A549 (cell line): ENCODE data around the gene FGF14. TPM values are rescaled to one million over a fixed set of nuclear protein-coding genes. Genes with fewer than 3 reads are reported as not detected.

Experiments
- ATAC-seq, 2 experiments: fragments of 200-7000 bp in 1 of 2; fragments of >200 bp in 1 of 2; cut with Nextera tagmentation in 1 of 2; cut with Tn5 transposase in 1 of 2; 3 replicates each; pipeline versions ENCODE4 v1.8.0 to v1.9.1; 2018 to 2020; ENCODE audit warnings: mild to moderate bottlenecking in 1 of 2, moderate library complexity in 1 of 2
- CTCF ChIA-PET: fragments of 300-600 bp; sonication (Branson Sonifier 250); formaldehyde crosslinking; extraction: SDS; loops from one replicate; lab custom pipeline; 2021; ENCODE audit warnings: antibody characterized with exemption, inconsistent platforms; lab: Yijun Ruan, JAX
- POLR2A ChIA-PET: fragments of 350-600 bp; formaldehyde crosslinking; extraction: SDS; loops from one replicate; lab custom pipeline; 2021; ENCODE audit warnings: antibody characterized with exemption, inconsistent platforms; lab: Yijun Ruan, JAX
- DNase-seq, 2 experiments: peaks; one replicate each; pipeline versions ENCODE4 v3.0.0 to v3.0.0-alpha.2; 2011 to 2016; ENCODE audit warnings: low read depth in 1 of 2, low spot score in 1 of 2
- FAIRE-seq: peaks from 2 replicates; lab custom pipeline; 2011; peaks lifted over from hg19 to GRCh38; lab: Jason Lieb, UNC
- H3K27ac ChIP-seq, 2 experiments: fragments of >200 bp; sonication (Bioruptor Twin); formaldehyde crosslinking; 3 replicates each; pipeline ENCODE4 v1.5.1; 2016 to 2017
- H3K4me1 ChIP-seq: fragments of >200 bp; sonication (Bioruptor Twin); formaldehyde crosslinking; 3 replicates; pipeline ENCODE4 v1.6.1; 2016
- H3K4me2 ChIP-seq: fragments of >200 bp; sonication (Bioruptor Twin); formaldehyde crosslinking; 3 replicates; pipeline ENCODE4 v1.6.1; 2016
- H3K4me3 ChIP-seq: fragments of >200 bp; sonication (Bioruptor Twin); formaldehyde crosslinking; 3 replicates; pipeline ENCODE4 v1.5.1; 2016
- H3K9me3 ChIP-seq: fragments of >200 bp; sonication (Bioruptor Twin); formaldehyde crosslinking; 3 replicates; pipeline ENCODE4 v1.6.1; 2016
- BHLHE40 ChIP-seq: IDR thresholded peaks from 2 replicates; pipeline ENCODE4 v1.6.1; 2012; ENCODE audit warnings: low read depth, low read length, inconsistent platforms
- CBX2 ChIP-seq: fragments of 200-600 bp; sonication (generic); IDR thresholded peaks from 2 replicates; pipeline ENCODE4 v1.6.1; 2016; ENCODE audit warnings: low read depth, mild to moderate bottlenecking, borderline replicate concordance
- CBX8 ChIP-seq: fragments of 200-600 bp; sonication (generic); IDR thresholded peaks from 2 replicates; pipeline ENCODE4 v1.6.1; 2016
- ESRRA ChIP-seq: fragments of 150-350 bp; IDR thresholded peaks from 2 replicates; pipeline ENCODE4 v1.6.1; 2014; ENCODE audit warnings: mild to moderate bottlenecking, low read length, borderline replicate concordance
- FOSL2 ChIP-seq, 2 experiments: fragments of 450-650 bp in 1 of 2; fragments of >200 bp in 1 of 2; sonication (Bioruptor Twin) in 1 of 2; formaldehyde crosslinking; IDR thresholded peaks; 2 replicates each; pipeline versions ENCODE4 v1.5.0 to v1.6.1; 2016 to 2020; ENCODE audit warnings: mild to moderate bottlenecking in 1 of 2, moderate library complexity in 1 of 2
- FOXS1 ChIP-seq: fragments of 250-450 bp; sonication (Bioruptor Pico); IDR thresholded peaks from 2 replicates; pipeline ENCODE4 v1.5.0; 2020; ENCODE audit warnings: mild to moderate bottlenecking, moderate library complexity
- GATA3 ChIP-seq: IDR thresholded peaks from 2 replicates; pipeline ENCODE4 v1.6.1; 2012; ENCODE audit warnings: borderline replicate concordance
- HOXA7 ChIP-seq: fragments of 250-450 bp; sonication (Bioruptor Pico); IDR thresholded peaks from 2 replicates; pipeline ENCODE4 v1.5.0; 2020; ENCODE audit warnings: mild to moderate bottlenecking, moderate library complexity
- JUNB ChIP-seq: fragments of >200 bp; sonication (Bioruptor Twin); formaldehyde crosslinking; IDR thresholded peaks from 2 replicates; pipeline ENCODE4 v1.6.1; 2016
- MAFK ChIP-seq: fragments of 450-650 bp; IDR thresholded peaks from 2 replicates; pipeline ENCODE4 v1.6.1; 2014; ENCODE audit not compliant: partially characterized antibody
- MAZ ChIP-seq: fragments of 150-350 bp; IDR thresholded peaks from 2 replicates; pipeline ENCODE4 v1.6.1; 2014; ENCODE audit warnings: antibody characterized with exemption, low read depth, low read length, borderline replicate concordance
- NR3C1 ChIP-seq: fragments of >200 bp; sonication (Bioruptor Twin); formaldehyde crosslinking; IDR thresholded peaks from 3 replicates; pipeline ENCODE4 v1.6.1; 2017
- PHF8 ChIP-seq: fragments of 200-600 bp; sonication (generic); IDR thresholded peaks from 2 replicates; pipeline ENCODE4 v1.6.1; 2016; ENCODE audit warnings: low read depth, mild to moderate bottlenecking, antibody characterized with exemption, moderate library complexity, borderline replicate concordance
- POLR2A ChIP-seq: IDR thresholded peaks from 2 replicates; pipeline ENCODE4 v1.6.1; 2012; ENCODE audit warnings: mild to moderate bottlenecking, low read length
- POLR2AphosphoS2 ChIP-seq: conservative IDR thresholded peaks from 2 replicates; pipeline ENCODE4 v1.6.1; 2012; ENCODE audit warnings: low read length, improper control_type of control experiment, inconsistent platforms
- RARB ChIP-seq: fragments of 250-450 bp; sonication (Bioruptor Pico); IDR thresholded peaks from 2 replicates; pipeline ENCODE4 v1.8.0; 2021; ENCODE audit warnings: mild to moderate bottlenecking, moderate library complexity
- RNF2 ChIP-seq: fragments of 200-600 bp; sonication (generic); IDR thresholded peaks from 2 replicates; pipeline ENCODE4 v1.6.1; 2016; ENCODE audit warnings: low read depth, mild to moderate bottlenecking, antibody characterized with exemption, moderate library complexity, borderline replicate concordance
- SMC3 ChIP-seq: fragments of >200 bp; sonication (Bioruptor Twin); formaldehyde crosslinking; IDR thresholded peaks from 3 replicates; pipeline ENCODE4 v1.6.1; 2018; ENCODE audit warnings: inconsistent platforms
- TFCP2L1 ChIP-seq: fragments of 250-450 bp; sonication (Bioruptor Pico); IDR thresholded peaks from 2 replicates; pipeline ENCODE4 v1.5.0; 2021; ENCODE audit warnings: mild to moderate bottlenecking
- ZC3H11A ChIP-seq: fragments of 450-650 bp; IDR thresholded peaks from 2 replicates; pipeline ENCODE4 v1.6.1; 2014; ENCODE audit warnings: antibody characterized with exemption, mild to moderate bottlenecking
- ZFP36 ChIP-seq: fragments of 450-650 bp; IDR thresholded peaks from 2 replicates; pipeline ENCODE4 v1.6.1; 2014; ENCODE audit warnings: borderline replicate concordance; ENCODE audit not compliant: partially characterized antibody
- ZNF302 ChIP-seq: fragments of 250-450 bp; sonication (Bioruptor Pico); IDR thresholded peaks from 2 replicates; pipeline ENCODE4 v1.9.0; 2021; ENCODE audit warnings: inconsistent platforms, mild to moderate bottlenecking, moderate library complexity
- ZSCAN20 ChIP-seq: fragments of 250-450 bp; sonication (Bioruptor Pico); IDR thresholded peaks from 2 replicates; pipeline ENCODE4 v1.8.0; 2022; ENCODE audit warnings: mild to moderate bottlenecking, moderate library complexity
- WGBS: methylation state at CpG from one replicate; pipeline ENCODE4 v1.1.6; 2017; ENCODE audit errors: missing lambda C conversion rate; 5-methylcytosine and 5-hydroxymethylcytosine counted together
- polyA plus RNA-seq, 4 experiments: library from polyadenylated mRNA; depleted of rRNA in 3 of 4; stranded (reverse); fragments of >200 nt; fragmentation: RNase III in 1 of 4; extraction: RNeasy Plus Mini Kit Qiagen cat#74134 plus additional on column Dnase treatment in 1 of 4; gene quantifications; 2 replicates in 3 of 4; 3 replicates in 1 of 4; pipeline ENCODE4 v1.2.3, GENCODE V29; 2011 to 2017
- TF ChIP-seq, protein P1 (sequence below): fragments of >200 bp; sonication (Bioruptor Twin); formaldehyde crosslinking; IDR thresholded peaks from 3 replicates; pipeline ENCODE4 v1.6.1; 2016
- TF ChIP-seq, protein P2 (sequence below): fragments of 450-650 bp; IDR thresholded peaks from 2 replicates; pipeline ENCODE4 v1.6.1; 2014; ENCODE audit warnings: antibody characterized with exemption
- TF ChIP-seq, protein P3 (sequence below): fragments of 250-450 bp; sonication (Bioruptor Pico); IDR thresholded peaks from 2 replicates; pipeline ENCODE4 v1.5.0; 2021; ENCODE audit warnings: mild to moderate bottlenecking, moderate library complexity, borderline replicate concordance

The FGF14 gene
- polyA plus RNA-seq, 2 of the 4 experiments (the other 2 are of a cell fraction): not detected

DNA sequence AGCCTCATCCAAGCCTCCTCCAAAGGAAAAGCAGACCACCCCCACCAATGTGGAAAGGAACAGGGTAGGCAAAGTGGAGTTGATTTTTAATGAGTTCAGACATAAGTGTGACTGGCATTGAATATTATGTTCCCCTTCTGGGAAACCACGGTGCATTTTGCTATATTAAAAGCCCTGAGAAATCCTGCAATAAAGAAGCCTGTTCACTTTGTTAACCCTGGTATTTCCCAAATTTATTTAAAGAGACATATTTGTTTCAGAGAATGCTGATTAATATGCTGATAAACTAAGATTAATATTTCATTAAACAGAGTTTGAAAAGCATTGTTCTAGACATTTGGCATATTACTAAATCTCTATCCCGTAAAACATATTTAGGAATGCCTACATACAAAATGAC is 151.4 kb downstream of the FGF14 start:
- POLR2A ChIA-PET: no interaction called here

DNA sequence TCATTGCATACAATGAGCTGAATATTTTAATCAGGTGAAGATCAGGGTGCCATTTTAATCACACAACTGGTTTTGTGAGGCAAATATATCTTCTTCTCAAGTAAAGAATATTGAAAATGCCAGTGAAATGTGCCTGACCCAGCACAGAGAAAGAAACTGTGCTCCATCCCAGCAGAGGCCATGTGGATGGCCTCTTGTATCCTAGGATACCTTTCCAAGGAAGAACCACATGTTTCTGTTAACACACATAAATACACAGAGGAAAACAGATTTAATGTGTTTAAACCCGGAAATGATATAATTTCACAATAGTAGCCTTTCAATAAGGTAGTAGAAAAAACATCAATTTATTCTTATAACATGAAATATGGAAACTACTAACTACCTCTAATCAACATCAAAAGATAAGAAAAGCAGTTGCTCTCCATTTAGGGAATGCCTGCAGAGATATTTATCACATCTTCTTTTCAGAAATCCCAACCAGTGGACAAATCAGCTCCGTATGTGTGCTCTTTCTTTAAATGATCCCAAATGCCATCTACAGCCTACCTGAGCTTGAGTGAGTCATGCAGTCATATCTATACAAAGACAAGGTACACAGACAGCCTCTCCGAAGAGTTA is 157.1 kb downstream of the FGF14 start:
- WGBS: 2% methylated on average over 3 of the region's 3 CpGs
- H3K27ac ChIP-seq: no peak overlapping the region
- no peaks in the 10 kb centered on the region for H3K4me1 ChIP-seq
- POLR2A ChIA-PET: no interaction called here
- no peaks in the 10 kb centered on the region for H3K9me3 ChIP-seq
- no peak overlapping the region for H3K4me3 ChIP-seq
- FAIRE-seq (no peak), DNase-seq (no peak), ATAC-seq (no peak)
- CTCF ChIA-PET: no interaction called here
- TF ChIP-seq MAFK (no peak), SMC3 (no peak), JUNB (no peak), GATA3 (no peak), PHF8 (no peak), MAZ (no peak), ZFP36 (no peak), BHLHE40 (no peak), HOXA7 (CRISPR knock-in tag) (no peak), CBX8 (no peak), NR3C1 (no peak), ESRRA (no peak)
- TF ChIP-seq, protein P1, sequence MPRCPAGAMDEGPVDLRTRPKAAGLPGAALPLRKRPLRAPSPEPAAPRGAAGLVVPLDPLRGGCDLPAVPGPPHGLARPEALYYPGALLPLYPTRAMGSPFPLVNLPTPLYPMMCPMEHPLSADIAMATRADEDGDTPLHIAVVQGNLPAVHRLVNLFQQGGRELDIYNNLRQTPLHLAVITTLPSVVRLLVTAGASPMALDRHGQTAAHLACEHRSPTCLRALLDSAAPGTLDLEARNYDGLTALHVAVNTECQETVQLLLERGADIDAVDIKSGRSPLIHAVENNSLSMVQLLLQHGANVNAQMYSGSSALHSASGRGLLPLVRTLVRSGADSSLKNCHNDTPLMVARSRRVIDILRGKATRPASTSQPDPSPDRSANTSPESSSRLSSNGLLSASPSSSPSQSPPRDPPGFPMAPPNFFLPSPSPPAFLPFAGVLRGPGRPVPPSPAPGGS: no peak
- TF ChIP-seq, all 56 proteins: peak for 0
- no peak overlapping the region for H3K4me2 ChIP-seq

More for the DNA sequence above, 151.4 kb downstream of the FGF14 start:
- no peak overlapping the region for H3K4me2 ChIP-seq
- TF ChIP-seq POLR2A (no peak), HOXA7 (CRISPR knock-in tag) (no peak), ZNF302 (CRISPR knock-in tag) (no peak), JUNB (no peak), FOSL2 (IDR thresholded peaks at IDR 0.05) (no peak), FOSL2 (CRISPR knock-in tag; IDR thresholded peaks at IDR 0.05) (no peak), RNF2 (no peak), CBX2 (no peak), PHF8 (no peak), ZC3H11A (no peak), POLR2AphosphoS2 (no peak), TFCP2L1 (CRISPR knock-in tag) (no peak), ZSCAN20 (CRISPR knock-in tag) (no peak), CBX8 (no peak), FOXS1 (CRISPR knock-in tag) (no peak), RARB (no peak)
- TF ChIP-seq, protein P2, sequence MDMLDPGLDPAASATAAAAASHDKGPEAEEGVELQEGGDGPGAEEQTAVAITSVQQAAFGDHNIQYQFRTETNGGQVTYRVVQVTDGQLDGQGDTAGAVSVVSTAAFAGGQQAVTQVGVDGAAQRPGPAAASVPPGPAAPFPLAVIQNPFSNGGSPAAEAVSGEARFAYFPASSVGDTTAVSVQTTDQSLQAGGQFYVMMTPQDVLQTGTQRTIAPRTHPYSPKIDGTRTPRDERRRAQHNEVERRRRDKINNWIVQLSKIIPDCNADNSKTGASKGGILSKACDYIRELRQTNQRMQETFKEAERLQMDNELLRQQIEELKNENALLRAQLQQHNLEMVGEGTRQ: no peak
- TF ChIP-seq, protein P3, sequence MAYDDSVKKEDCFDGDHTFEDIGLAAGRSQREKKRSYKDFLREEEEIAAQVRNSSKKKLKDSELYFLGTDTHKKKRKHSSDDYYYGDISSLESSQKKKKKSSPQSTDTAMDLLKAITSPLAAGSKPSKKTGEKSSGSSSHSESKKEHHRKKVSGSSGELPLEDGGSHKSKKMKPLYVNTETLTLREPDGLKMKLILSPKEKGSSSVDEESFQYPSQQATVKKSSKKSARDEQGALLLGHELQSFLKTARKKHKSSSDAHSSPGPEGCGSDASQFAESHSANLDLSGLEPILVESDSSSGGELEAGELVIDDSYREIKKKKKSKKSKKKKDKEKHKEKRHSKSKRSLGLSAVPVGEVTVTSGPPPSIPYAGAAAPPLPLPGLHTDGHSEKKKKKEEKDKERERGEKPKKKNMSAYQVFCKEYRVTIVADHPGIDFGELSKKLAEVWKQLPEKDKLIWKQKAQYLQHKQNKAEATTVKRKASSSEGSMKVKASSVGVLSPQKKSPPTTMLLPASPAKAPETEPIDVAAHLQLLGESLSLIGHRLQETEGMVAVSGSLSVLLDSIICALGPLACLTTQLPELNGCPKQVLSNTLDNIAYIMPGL (CRISPR knock-in tag): no peak
- TF ChIP-seq, all 56 proteins: peak for 0
- H3K4me3 ChIP-seq: no peak overlapping the region
- WGBS: 30% methylated on average over 2 of the region's 2 CpGs
- DNase-seq (no peak), ATAC-seq (no peak), FAIRE-seq (no peak)
- no peaks in the 10 kb centered on the region for H3K9me3 ChIP-seq
- H3K4me1 ChIP-seq: no peaks in the 10 kb centered on the region
- CTCF ChIA-PET: no interaction called here
- H3K27ac ChIP-seq: no peak overlapping the region
